B cell (primary cell): ENCODE measurements around the gene MSI1.

Experiments used
- EZH2 ChIP-seq: IDR thresholded peaks from 2 replicates; pipeline ENCODE4 v1.6.1; 2012; ENCODE audit warnings: borderline replicate concordance, low read depth, mild to moderate bottlenecking, moderate library complexity, low read length; ENCODE audit not compliant: insufficient read depth, poor library complexity, severe bottlenecking
- TF ChIP-seq, protein P1 (sequence below): fragments of 200-600 bp; IDR thresholded peaks from one replicate; pipeline ENCODE4 v1.8.0; 2022; ENCODE audit warnings: antibody characterized with exemption, mild to moderate bottlenecking

DNA sequence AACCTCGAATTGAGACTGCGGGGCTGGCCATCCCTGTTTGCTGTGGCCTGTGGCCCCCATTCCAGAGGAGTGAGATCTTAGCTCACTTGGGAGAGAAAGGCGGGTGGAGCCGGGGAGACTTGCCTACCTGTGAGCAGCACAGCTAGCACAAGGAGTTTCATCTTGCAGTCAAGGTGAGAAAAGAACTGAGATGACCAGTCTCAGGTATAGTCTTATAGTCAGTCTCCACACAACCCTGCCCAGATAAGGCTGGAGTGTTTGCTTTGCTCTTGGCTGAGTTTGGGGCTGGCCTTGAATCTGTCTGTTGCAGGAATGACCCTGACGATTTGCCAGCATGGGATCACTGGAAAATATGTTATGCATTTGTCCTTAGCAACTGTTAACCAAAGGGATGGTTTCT, 41.4 kb downstream of the MSI1 start, which contains the start of gene PLA2G1B:
- TF ChIP-seq, protein P1, sequence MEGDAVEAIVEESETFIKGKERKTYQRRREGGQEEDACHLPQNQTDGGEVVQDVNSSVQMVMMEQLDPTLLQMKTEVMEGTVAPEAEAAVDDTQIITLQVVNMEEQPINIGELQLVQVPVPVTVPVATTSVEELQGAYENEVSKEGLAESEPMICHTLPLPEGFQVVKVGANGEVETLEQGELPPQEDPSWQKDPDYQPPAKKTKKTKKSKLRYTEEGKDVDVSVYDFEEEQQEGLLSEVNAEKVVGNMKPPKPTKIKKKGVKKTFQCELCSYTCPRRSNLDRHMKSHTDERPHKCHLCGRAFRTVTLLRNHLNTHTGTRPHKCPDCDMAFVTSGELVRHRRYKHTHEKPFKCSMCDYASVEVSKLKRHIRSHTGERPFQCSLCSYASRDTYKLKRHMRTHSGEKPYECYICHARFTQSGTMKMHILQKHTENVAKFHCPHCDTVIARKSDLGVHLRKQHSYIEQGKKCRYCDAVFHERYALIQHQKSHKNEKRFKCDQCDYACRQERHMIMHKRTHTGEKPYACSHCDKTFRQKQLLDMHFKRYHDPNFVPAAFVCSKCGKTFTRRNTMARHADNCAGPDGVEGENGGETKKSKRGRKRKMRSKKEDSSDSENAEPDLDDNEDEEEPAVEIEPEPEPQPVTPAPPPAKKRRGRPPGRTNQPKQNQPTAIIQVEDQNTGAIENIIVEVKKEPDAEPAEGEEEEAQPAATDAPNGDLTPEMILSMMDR = no peak
- no peak for TF ChIP-seq EZH2
